NCI-H345 treated with DMSO at 0.1 percent for 48 hours (cell line): ENCODE results near the gene RBBP8NL.

Experiments
- DNase-seq: peaks from one replicate; lab custom pipeline; 2025; ENCODE audit not compliant: unreplicated experiment; lab: John Stamatoyannopoulos, UW

RBBP8NL gene

GRCh38 chr20:62422636-62423325 is 4.6 kb downstream of the RBBP8NL start:
- no peak for DNase-seq

GRCh38 chr20:62421716-62421990 is 5.7 kb downstream of the RBBP8NL start:
- no peak for DNase-seq

- DNase-seq = no peak
These were observed 6.3 kb downstream of the RBBP8NL start for GRCh38 chr20:62420846-62421715.

- DNase-seq = no peak
These were observed 7.6 kb downstream of the RBBP8NL start for GRCh38 chr20:62419759-62420158.

- DNase-seq = no peak
These were observed 8.4 kb downstream of the RBBP8NL start for GRCh38 chr20:62418709-62419487.

- no peak for DNase-seq
These were observed 9.2 kb downstream of the RBBP8NL start for GRCh38 chr20:62417981-62418708.

GRCh38 chr20:62416651-62417637 is 10.4 kb downstream of the RBBP8NL start:
- DNase-seq = no peak

GRCh38 chr20:62415354-62416111 is 11.8 kb downstream of the RBBP8NL start:
- no peak for DNase-seq

GRCh38 chr20:62413896-62414481 is 13.3 kb downstream of the RBBP8NL start:
- no peak for DNase-seq

- no peak for DNase-seq
These were observed 14.2 kb downstream of the RBBP8NL start for GRCh38 chr20:62413025-62413570.

GRCh38 chr20:62412194-62413024 is 14.9 kb downstream of the RBBP8NL start:
- DNase-seq = no peak

- DNase-seq = peak; percentile 74
These were observed 15.7 kb downstream of the RBBP8NL start for GRCh38 chr20:62411479-62412193.

- no peak for DNase-seq
These were observed 16.4 kb downstream of the RBBP8NL start for GRCh38 chr20:62410746-62411478.

- DNase-seq = peak; percentile 65
These were observed 17.2 kb downstream of the RBBP8NL start for GRCh38 chr20:62409931-62410745.

- no peak for DNase-seq
These were observed 18.1 kb downstream of the RBBP8NL start for GRCh38 chr20:62409086-62409853.
